Uterus (tissue), 4 donors: ENCODE measurements around the gene FER. TPM values are rescaled to one million over a fixed set of nuclear protein-coding genes. Genes with fewer than 3 reads are reported as not detected.
"Not testable (repeated sequence)": the region's sequence is repeated elsewhere in the genome, so short reads cannot be mapped to it uniquely, and the experiment has no call there.

ENCODE experiments used
- DNase-seq, 2 donors: peaks; one replicate each; pipeline ENCODE4 v3.0.0-alpha.2; 2019 to 2020
- H3K27ac ChIP-seq, 2 donors: fragments of 200-600 bp; sonication (generic); 1 replicate in 1 of 2; 2 replicates in 1 of 2; pipeline ENCODE4 v1.5.1; 2016 to 2018
- H3K27me3 ChIP-seq, 2 donors: fragments of 200-600 bp; sonication (generic); one replicate each; pipeline ENCODE4 v1.5.1; 2018 to 2019; ENCODE audit warnings: control low read depth in 1 of 2
- H3K36me3 ChIP-seq, 2 donors: fragments of 200-600 bp; sonication (generic); one replicate each; pipeline ENCODE4 v1.5.1; 2019; ENCODE audit warnings: control low read depth in 1 of 2
- H3K4me1 ChIP-seq, 2 donors: fragments of 200-600 bp; sonication (generic); one replicate each; pipeline ENCODE4 v1.5.1; 2018 to 2019; ENCODE audit warnings: control low read depth in 1 of 2
- H3K4me3 ChIP-seq, 2 donors: fragments of 200-600 bp; sonication (generic); 1 replicate in 1 of 2; 2 replicates in 1 of 2; pipeline ENCODE4 v1.5.1; 2018 to 2019; ENCODE audit warnings: mild to moderate bottlenecking in 1 of 2
- H3K9me3 ChIP-seq, 2 donors: fragments of 200-600 bp; sonication (generic); one replicate each; pipeline ENCODE4 v1.5.1; 2019; ENCODE audit warnings: control low read depth in 1 of 2
- POLR2A ChIP-seq, 2 donors: fragments of 450-650 bp; IDR thresholded peaks; one replicate each; pipeline ENCODE4 v1.6.1; 2016; ENCODE audit warnings: antibody characterized with exemption in 2 of 2, mild to moderate bottlenecking in 1 of 2, moderate library complexity in 1 of 2
- intact Hi-C: fragments of 100-400 bp; cut with DNase I; formaldehyde crosslinking; loops from one replicate; pipeline ENCODE4 v1.15.1; 2023; ENCODE audit warnings: low total_unique reads
- total RNA-seq, 4 donors: library from RNA; depleted of rRNA in 3 of 4; stranded (reverse); fragments of >200 nt in 3 of 4; gene quantifications; one replicate each; pipeline versions ENCODE4 v1.1.0 to v1.2.4, GENCODE V29; 2014 to 2023
- TF ChIP-seq, protein P1 (sequence below), 4 experiments: fragments of 200-600 bp in 2 of 4; fragments of 450-650 bp in 2 of 4; sonication (generic) in 2 of 4; IDR thresholded peaks; one replicate each; pipeline ENCODE4 v1.5.1; 2016 to 2019; ENCODE audit warnings: antibody characterized with exemption in 4 of 4, mild to moderate bottlenecking in 2 of 4, moderate library complexity in 1 of 4
- donor health status: DM: yes; HTN: yes; CAD: no.

Gene FER
- total RNA-seq, 4 donors from 2014 or later: 16.9 to 60.1 (median 38.0) TPM

GRCh38 chr5:109016300-109016699, 268.6 kb downstream of the FER start:
- Histone ChIP-seq H3K4me3 (no peak overlapping the region), H3K9me3 (no peaks in the 10 kb centered on the region), H3K27me3 (no peaks in the 10 kb centered on the region), H3K4me1 (no peaks in the 10 kb centered on the region), H3K27ac (no peak overlapping the region), H3K36me3 (no peaks in the 10 kb centered on the region)
- TF ChIP-seq, protein P1, sequence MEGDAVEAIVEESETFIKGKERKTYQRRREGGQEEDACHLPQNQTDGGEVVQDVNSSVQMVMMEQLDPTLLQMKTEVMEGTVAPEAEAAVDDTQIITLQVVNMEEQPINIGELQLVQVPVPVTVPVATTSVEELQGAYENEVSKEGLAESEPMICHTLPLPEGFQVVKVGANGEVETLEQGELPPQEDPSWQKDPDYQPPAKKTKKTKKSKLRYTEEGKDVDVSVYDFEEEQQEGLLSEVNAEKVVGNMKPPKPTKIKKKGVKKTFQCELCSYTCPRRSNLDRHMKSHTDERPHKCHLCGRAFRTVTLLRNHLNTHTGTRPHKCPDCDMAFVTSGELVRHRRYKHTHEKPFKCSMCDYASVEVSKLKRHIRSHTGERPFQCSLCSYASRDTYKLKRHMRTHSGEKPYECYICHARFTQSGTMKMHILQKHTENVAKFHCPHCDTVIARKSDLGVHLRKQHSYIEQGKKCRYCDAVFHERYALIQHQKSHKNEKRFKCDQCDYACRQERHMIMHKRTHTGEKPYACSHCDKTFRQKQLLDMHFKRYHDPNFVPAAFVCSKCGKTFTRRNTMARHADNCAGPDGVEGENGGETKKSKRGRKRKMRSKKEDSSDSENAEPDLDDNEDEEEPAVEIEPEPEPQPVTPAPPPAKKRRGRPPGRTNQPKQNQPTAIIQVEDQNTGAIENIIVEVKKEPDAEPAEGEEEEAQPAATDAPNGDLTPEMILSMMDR (IDR thresholded peaks at IDR 0.05): no peak
- no peak for TF ChIP-seq POLR2A (IDR thresholded peaks at IDR 0.05)
- intact Hi-C loops: no loop called here
- no peak for DNase-seq

DNA sequence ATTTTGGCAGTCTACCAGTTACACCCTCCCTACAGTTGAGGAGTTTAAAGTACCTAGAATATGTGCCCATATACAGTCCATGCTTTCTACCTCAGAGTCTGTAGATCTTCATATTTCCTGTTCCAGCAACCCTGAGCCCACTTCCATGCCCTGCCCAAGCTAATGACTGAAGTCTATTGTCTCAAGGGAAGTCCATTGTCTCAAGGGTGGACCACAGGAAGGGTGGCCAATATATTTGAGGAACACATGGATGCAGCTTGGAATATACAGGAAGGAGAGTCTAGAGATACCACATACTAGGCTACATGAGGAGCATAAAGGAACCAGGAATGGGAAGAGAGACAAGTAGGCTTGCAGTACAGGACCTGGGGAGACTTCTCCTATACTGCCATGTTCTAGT, 274.4 kb downstream of the FER start:
- intact Hi-C loops: no loop called here
- DNase-seq: no peak
- no peaks in the 10 kb centered on the region for H3K36me3 ChIP-seq
- no peak overlapping the region for H3K4me3 ChIP-seq
- TF ChIP-seq POLR2A (IDR thresholded peaks at IDR 0.05): no peak
- H3K4me1 ChIP-seq: no peaks in the 10 kb centered on the region
- no peak overlapping the region for H3K27ac ChIP-seq
- no peaks in the 10 kb centered on the region for H3K9me3 ChIP-seq
- H3K27me3 ChIP-seq: no peaks in the 10 kb centered on the region

DNA sequence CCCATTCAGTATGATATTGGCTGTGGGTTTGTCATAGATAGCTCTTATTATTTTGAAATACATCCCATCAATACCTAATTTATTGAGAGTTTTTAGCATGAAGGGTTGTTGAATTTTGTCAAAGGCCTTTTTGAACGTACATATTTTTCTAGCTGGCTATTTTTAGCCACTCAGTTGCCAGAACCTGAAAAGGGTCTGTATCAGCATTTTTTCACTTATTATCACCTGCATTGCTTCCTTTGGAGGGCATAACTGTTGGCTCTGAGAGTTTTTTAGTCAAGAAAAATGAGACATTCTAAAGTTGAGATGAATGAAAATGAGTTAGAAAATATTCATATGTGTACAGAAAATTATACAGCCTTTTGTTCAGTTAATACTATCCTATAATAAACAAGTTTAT, 278.0 kb downstream of the FER start:
- not testable (repeated sequence) for H3K36me3 ChIP-seq

GRCh38 chr5:109027983-109028607, 280.4 kb downstream of the FER start:
- no peaks in the 10 kb centered on the region for H3K4me1 ChIP-seq
- no peak overlapping the region for H3K27ac ChIP-seq
- TF ChIP-seq, protein P1 (IDR thresholded peaks at IDR 0.05): no peak
- intact Hi-C loops: no loop called here
- no peaks in the 10 kb centered on the region for H3K27me3 ChIP-seq
- no peaks in the 10 kb centered on the region for H3K36me3 ChIP-seq
- no peak overlapping the region for H3K4me3 ChIP-seq
- no peaks in the 10 kb centered on the region for H3K9me3 ChIP-seq
- no peak for DNase-seq

More for the DNA sequence above, 278.0 kb downstream of the FER start:
- H3K27me3 ChIP-seq, H3K4me1 ChIP-seq, H3K4me3 ChIP-seq, H3K27ac ChIP-seq, intact Hi-C loops, H3K9me3 ChIP-seq, DNase-seq: not testable (repeated sequence)

- Histone ChIP-seq H3K4me1 (no peaks in the 10 kb centered on the region), H3K27ac (no peak overlapping the region), H3K36me3 (no peaks in the 10 kb centered on the region), H3K4me3 (no peak overlapping the region), H3K27me3 (no peaks in the 10 kb centered on the region), H3K9me3 (no peaks in the 10 kb centered on the region)
- DNase-seq: no peak
- intact Hi-C loops: no loop called here
- TF ChIP-seq, protein P1 (IDR thresholded peaks at IDR 0.05): no peak
- TF ChIP-seq POLR2A (IDR thresholded peaks at IDR 0.05): no peak
These were observed 281.1 kb downstream of the FER start for GRCh38 chr5:109028608-109029299.

DNA sequence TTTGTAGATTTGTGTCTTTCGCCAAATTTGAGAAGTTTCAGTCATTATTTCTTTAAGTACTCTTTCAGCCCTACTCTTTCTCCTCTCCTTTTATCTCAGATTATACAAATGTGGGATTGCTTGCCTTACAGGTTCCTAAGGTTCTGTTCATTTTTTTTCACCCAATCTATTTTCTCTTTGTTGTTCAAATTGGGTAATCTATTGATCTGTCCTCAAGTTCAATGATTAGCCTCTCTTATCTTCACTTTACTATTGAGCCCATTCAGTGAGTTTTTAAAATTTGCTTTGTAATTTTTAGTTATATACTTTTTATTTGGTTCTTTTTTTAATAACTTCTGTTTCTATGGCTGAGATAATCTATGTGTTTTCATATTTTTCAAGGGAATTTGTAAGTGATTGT, 282.1 kb downstream of the FER start:
- Histone ChIP-seq H3K4me1 (no peaks in the 10 kb centered on the region), H3K9me3 (no peaks in the 10 kb centered on the region), H3K27ac (no peak overlapping the region), H3K36me3 (no peaks in the 10 kb centered on the region), H3K4me3 (no peak overlapping the region), H3K27me3 (no peaks in the 10 kb centered on the region)
- intact Hi-C loops: no loop called here
- DNase-seq: no peak
- no peak for TF ChIP-seq POLR2A (IDR thresholded peaks at IDR 0.05)
- TF ChIP-seq, protein P1 (IDR thresholded peaks at IDR 0.05): no peak
